ENCODE data around the gene TMEM259.

DNA sequence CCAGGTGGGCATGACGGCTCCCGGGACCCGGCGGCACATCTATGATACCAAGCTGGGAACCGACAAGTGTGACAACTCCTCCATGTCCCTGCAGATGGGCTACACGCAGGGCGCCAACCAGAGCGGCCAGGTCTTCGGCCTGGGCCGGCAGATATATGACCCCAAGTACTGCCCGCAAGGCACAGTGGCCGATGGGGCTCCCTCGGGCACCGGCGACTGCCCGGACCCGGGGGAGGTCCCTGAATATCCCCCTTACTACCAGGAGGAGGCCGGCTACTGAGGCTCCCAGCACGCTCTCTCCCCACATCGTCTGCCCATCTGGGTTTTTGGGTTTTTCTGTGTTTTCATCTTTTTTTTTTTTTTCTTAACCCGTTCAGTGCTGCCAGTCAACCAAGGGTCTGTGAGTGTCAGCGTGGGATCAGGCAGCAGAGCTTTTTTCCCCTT is 16.7 kb upstream of the TMEM259 start:
- TF ChIP-seq, protein P1, sequence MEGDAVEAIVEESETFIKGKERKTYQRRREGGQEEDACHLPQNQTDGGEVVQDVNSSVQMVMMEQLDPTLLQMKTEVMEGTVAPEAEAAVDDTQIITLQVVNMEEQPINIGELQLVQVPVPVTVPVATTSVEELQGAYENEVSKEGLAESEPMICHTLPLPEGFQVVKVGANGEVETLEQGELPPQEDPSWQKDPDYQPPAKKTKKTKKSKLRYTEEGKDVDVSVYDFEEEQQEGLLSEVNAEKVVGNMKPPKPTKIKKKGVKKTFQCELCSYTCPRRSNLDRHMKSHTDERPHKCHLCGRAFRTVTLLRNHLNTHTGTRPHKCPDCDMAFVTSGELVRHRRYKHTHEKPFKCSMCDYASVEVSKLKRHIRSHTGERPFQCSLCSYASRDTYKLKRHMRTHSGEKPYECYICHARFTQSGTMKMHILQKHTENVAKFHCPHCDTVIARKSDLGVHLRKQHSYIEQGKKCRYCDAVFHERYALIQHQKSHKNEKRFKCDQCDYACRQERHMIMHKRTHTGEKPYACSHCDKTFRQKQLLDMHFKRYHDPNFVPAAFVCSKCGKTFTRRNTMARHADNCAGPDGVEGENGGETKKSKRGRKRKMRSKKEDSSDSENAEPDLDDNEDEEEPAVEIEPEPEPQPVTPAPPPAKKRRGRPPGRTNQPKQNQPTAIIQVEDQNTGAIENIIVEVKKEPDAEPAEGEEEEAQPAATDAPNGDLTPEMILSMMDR (IDR thresholded peaks at IDR 0.05): no peak
- TF ChIP-seq POLR2A (IDR thresholded peaks at IDR 0.05): no peak
- no peak for TF ChIP-seq POLR2AphosphoS5 (IDR thresholded peaks at IDR 0.05)
